ENCODE data around the gene LGR6. TPM values are rescaled to one million over a fixed set of nuclear protein-coding genes. Genes with fewer than 3 reads are reported as not detected.
"Not testable (repeated sequence)": the region's sequence is repeated elsewhere in the genome, so short reads cannot be mapped to it uniquely, and the experiment has no call there.

LGR6 gene
- total RNA-seq, 2 experiments from 2014 or later, result 0.08 TPM; not detected in 1

GRCh38 chr1:202235856-202236837, 42.5 kb downstream of the LGR6 start:
- DNase-seq, result peak; percentile 70
- CTCF ChIA-PET, result interaction anchor here (1.5 to 2.2 kb wide), 2 partner anchors 10 to 16 kb away, joined by 3 to 12 read pairs; no protein-coding TSS in a partner anchor
- Mint-ChIP-seq H3K4me3 (no peak overlapping the region), H3K27ac (no peak overlapping the region), H3K4me1 (peaks cover 9% of the 10 kb centered on the region), H3K36me3 (ENCODE audit: low read depth) (no peaks in the 10 kb centered on the region), H3K9me3 (no peaks in the 10 kb centered on the region), H3K27me3 (peaks cover 33% of the 10 kb centered on the region)
- POLR2A ChIA-PET, result no interaction called here

GRCh38 chr1:202237052-202237451, 43.5 kb downstream of the LGR6 start:
- peaks cover 36% of the 10 kb centered on the region for H3K27me3 Mint-ChIP-seq
- H3K4me3 Mint-ChIP-seq, result no peak overlapping the region
- no peaks in the 10 kb centered on the region for H3K9me3 Mint-ChIP-seq
- ChIA-PET POLR2A (no interaction called here), CTCF (interaction anchor here (1.5 to 2.2 kb wide), 2 partner anchors 11 to 15 kb away, joined by 3 to 12 read pairs; no protein-coding TSS in a partner anchor)
- H3K4me1 Mint-ChIP-seq, result peaks cover 9% of the 10 kb centered on the region
- H3K27ac Mint-ChIP-seq, result no peak overlapping the region
- H3K36me3 Mint-ChIP-seq (ENCODE audit: low read depth), result no peaks in the 10 kb centered on the region
- DNase-seq, result peak; percentile 30

- H3K4me3 Mint-ChIP-seq, result no peak overlapping the region
- H3K36me3 Mint-ChIP-seq (ENCODE audit: low read depth), result no peaks in the 10 kb centered on the region
- POLR2A ChIA-PET, result no interaction called here
- peaks cover 4% of the 10 kb centered on the region for H3K4me1 Mint-ChIP-seq
- no peak overlapping the region for H3K27ac Mint-ChIP-seq
- H3K27me3 Mint-ChIP-seq, result peaks cover 29% of the 10 kb centered on the region
- CTCF ChIA-PET, result no interaction called here
- no peak for DNase-seq
- no peaks in the 10 kb centered on the region for H3K9me3 Mint-ChIP-seq
These were observed 45.3 kb downstream of the LGR6 start for GRCh38 chr1:202238914-202239313.

DNA sequence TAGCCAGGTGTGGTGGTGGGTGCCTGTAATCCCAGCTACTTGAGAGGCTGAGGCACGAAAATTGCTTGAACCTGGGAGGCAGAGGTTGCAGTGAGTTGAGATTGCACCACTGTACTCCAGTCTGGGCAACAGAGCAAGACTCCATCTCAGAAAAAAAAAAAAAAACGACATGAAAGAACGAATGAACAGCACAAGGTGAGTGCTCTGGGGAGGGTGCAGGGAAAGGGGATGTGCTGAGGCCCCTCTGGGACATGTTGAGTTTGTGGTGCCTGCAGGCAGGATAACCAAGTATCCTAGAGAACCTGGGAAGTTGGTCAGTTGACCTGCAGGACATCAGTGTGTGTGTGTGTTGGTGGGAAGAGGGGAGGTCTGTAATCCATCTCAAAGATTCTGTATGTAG, 46.6 kb downstream of the LGR6 start:
- H3K4me1 Mint-ChIP-seq; H3K4me3 Mint-ChIP-seq; POLR2A ChIA-PET; DNase-seq; H3K9me3 Mint-ChIP-seq; H3K27ac Mint-ChIP-seq; H3K36me3 Mint-ChIP-seq (ENCODE audit: low read depth): not testable (repeated sequence)
- CTCF ChIA-PET, result interaction anchor here (1.3 kb wide), 2 partner anchors 15 to 47 kb away, joined by 3 to 4 read pairs; partner anchors contain the start of gene LGR6
- H3K27me3 Mint-ChIP-seq, result peaks cover 23% of the 10 kb centered on the region

GRCh38 chr1:202240956-202241355, 47.4 kb downstream of the LGR6 start:
- Mint-ChIP-seq H3K27ac (no peak overlapping the region), H3K4me1 (peaks cover 2% of the 10 kb centered on the region), H3K36me3 (ENCODE audit: low read depth) (no peaks in the 10 kb centered on the region), H3K27me3 (peaks cover 23% of the 10 kb centered on the region), H3K9me3 (no peaks in the 10 kb centered on the region), H3K4me3 (no peak overlapping the region)
- DNase-seq, result no peak
- ChIA-PET CTCF (no interaction called here), POLR2A (no interaction called here)

- H3K4me1 Mint-ChIP-seq, result peaks cover under 1% of the 10 kb centered on the region
- H3K9me3 Mint-ChIP-seq, result no peaks in the 10 kb centered on the region
- no peak for DNase-seq
- H3K27ac Mint-ChIP-seq, result no peak overlapping the region
- no peaks in the 10 kb centered on the region for H3K36me3 Mint-ChIP-seq (ENCODE audit: low read depth)
- POLR2A ChIA-PET, result no interaction called here
- CTCF ChIA-PET, result no interaction called here
- H3K4me3 Mint-ChIP-seq, result no peak overlapping the region
- H3K27me3 Mint-ChIP-seq, result peaks cover 19% of the 10 kb centered on the region
These were observed 47.9 kb downstream of the LGR6 start for GRCh38 chr1:202241376-202242079.

DNA sequence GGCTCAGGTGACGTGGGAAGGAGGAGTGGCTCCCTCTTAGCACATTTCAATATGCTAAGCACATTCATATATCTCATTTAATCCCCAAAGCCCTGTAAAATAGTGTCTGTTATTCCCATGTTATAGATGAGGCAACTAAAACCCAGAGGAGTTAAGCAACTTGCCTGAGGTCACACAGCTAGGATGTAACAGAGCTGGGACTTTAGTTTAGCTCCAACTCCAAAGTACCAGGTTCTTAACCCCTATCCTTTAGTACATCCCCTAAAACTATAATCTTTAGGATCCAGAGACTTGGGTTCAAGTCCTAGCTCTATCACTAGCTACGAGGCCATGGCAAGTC, 48.5 kb downstream of the LGR6 start:
- Mint-ChIP-seq H3K27ac (no peak overlapping the region), H3K36me3 (ENCODE audit: low read depth) (no peaks in the 10 kb centered on the region), H3K9me3 (no peaks in the 10 kb centered on the region), H3K27me3 (peaks cover 16% of the 10 kb centered on the region), H3K4me3 (no peak overlapping the region), H3K4me1 (no peaks in the 10 kb centered on the region)
- DNase-seq, result no peak
- ChIA-PET POLR2A (no interaction called here), CTCF (no interaction called here)

- no peak for DNase-seq
- Mint-ChIP-seq H3K36me3 (ENCODE audit: low read depth) (no peaks in the 10 kb centered on the region), H3K27ac (no peak overlapping the region), H3K4me3 (no peak overlapping the region), H3K9me3 (no peaks in the 10 kb centered on the region), H3K4me1 (no peaks in the 10 kb centered on the region), H3K27me3 (peaks cover 11% of the 10 kb centered on the region)
- ChIA-PET CTCF (no interaction called here), POLR2A (no interaction called here)
These were observed 49.4 kb downstream of the LGR6 start for GRCh38 chr1:202243006-202243405.

DNA sequence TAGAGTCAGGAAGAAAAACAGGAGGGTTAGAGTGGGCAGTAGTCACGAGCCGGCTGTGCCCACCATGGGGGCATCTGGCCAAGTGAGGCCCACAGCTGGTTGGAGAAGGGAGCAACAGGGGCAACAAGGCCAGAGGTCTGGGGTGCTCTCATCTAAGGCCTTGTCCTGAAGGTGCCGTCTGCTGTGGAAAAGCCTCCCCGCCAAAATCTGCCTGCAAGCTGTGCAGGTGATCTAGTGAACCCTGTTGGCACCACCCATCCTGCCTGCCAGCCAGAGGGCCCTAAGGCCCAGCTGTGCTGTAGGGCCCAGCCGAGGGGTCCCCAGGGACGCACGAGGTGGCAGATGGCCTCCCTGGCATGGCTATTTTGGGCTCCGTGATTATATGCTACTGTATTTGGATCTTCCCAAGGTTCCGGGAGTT, 51.3 kb downstream of the LGR6 start:
- CTCF ChIA-PET, result interaction anchor here (0.9 to 1.2 kb wide), 2 partner anchors 40 to 52 kb away, joined by 3 to 4 read pairs; partner anchors contain the start of gene LGR6
- POLR2A ChIA-PET, result no interaction called here
- H3K36me3 Mint-ChIP-seq (ENCODE audit: low read depth), result no peaks in the 10 kb centered on the region
- no peak overlapping the region for H3K27ac Mint-ChIP-seq
- no peak for DNase-seq
- H3K4me3 Mint-ChIP-seq, result no peak overlapping the region
- H3K27me3 Mint-ChIP-seq, result peaks cover 13% of the 10 kb centered on the region
- H3K4me1 Mint-ChIP-seq, result no peaks in the 10 kb centered on the region
- H3K9me3 Mint-ChIP-seq, result no peaks in the 10 kb centered on the region

DNA sequence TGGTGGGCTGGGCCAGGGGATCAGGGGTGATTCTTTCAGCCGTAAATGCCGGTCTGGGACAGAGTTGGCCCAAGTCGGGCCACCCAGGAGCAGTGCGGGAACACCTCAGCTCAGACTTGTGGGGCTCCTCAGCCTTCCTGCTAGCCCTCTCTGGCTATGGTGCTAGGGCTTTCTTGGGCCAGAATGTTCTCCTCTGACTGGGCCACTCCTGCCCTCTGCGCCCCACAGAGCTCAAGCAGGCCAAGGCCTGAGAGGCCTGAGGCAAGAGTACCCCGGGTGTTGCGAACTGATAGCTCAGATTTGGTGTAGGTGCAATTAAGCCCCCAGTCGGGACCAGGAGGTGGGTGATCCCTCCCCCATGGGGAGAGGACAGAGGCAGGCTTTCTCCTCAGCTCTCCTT, 51.8 kb downstream of the LGR6 start:
- Mint-ChIP-seq H3K4me1 (no peaks in the 10 kb centered on the region), H3K4me3 (no peak overlapping the region), H3K27ac (no peak overlapping the region), H3K27me3 (peaks cover 13% of the 10 kb centered on the region), H3K36me3 (ENCODE audit: low read depth) (no peaks in the 10 kb centered on the region), H3K9me3 (no peaks in the 10 kb centered on the region)
- ChIA-PET POLR2A (no interaction called here), CTCF (interaction anchor here (1.2 kb wide), 1 partner anchor 52 kb away, joined by 4 read pairs; the partner anchor contains the start of gene LGR6)
- no peak for DNase-seq

DNA sequence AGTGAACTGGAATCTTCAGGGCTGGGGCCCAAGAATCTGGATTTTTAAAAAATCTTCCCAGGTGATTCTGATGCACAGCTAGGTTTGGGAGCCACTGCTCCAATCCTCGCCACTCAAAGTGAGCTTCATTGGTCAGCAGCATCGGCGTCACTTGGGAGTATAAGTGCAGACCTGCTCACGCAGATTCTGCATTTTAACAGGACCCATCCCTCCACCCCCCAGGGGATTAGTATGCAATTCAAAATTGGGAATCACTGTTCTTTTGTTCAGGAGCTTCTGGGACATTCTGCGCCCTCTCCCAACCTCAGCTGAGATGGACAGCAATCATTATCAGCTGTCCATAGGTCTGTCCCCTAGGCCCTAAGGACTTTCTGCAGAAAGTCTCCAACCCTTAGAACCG, 53.5 kb downstream of the LGR6 start:
- no peak overlapping the region for H3K27ac Mint-ChIP-seq
- no peaks in the 10 kb centered on the region for H3K4me1 Mint-ChIP-seq

GRCh38 chr1:202247837-202248795, 54.5 kb downstream of the LGR6 start:
- POLR2A ChIA-PET, result no interaction called here
- peaks cover 18% of the 10 kb centered on the region for H3K27me3 Mint-ChIP-seq

More for the DNA sequence above, 53.5 kb downstream of the LGR6 start:
- peaks cover 16% of the 10 kb centered on the region for H3K27me3 Mint-ChIP-seq
- no peak for DNase-seq
- H3K9me3 Mint-ChIP-seq, result no peaks in the 10 kb centered on the region
- CTCF ChIA-PET, result no interaction called here
- no peak overlapping the region for H3K4me3 Mint-ChIP-seq
- no peaks in the 10 kb centered on the region for H3K36me3 Mint-ChIP-seq (ENCODE audit: low read depth)
- POLR2A ChIA-PET, result no interaction called here

DNA sequence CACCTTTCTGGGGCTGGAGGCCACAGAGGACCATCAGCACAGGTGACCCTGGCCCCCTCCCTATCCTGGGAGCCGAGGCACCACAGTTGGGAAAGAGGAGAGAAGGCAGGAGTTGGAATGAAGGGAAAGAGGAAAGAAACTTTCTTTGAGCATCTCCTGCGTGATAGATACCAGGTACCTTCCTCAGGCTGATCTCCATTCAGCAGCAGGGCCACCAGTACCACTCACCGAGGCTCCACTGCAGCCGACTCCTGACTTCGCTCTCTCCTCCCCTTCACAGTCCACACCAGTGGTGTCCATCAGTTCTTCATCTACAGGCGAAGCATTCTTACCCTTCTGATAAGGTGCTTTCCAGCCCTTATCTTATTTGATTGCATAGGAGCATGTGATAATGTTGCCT, 55.3 kb downstream of the LGR6 start:
- CTCF ChIA-PET, result no interaction called here
- no peaks in the 10 kb centered on the region for H3K9me3 Mint-ChIP-seq
- no peaks in the 10 kb centered on the region for H3K4me1 Mint-ChIP-seq
- no peak for DNase-seq
- peaks cover 18% of the 10 kb centered on the region for H3K27me3 Mint-ChIP-seq
- POLR2A ChIA-PET, result no interaction called here
- H3K27ac Mint-ChIP-seq, result no peak overlapping the region
- no peaks in the 10 kb centered on the region for H3K36me3 Mint-ChIP-seq (ENCODE audit: low read depth)
- H3K4me3 Mint-ChIP-seq, result no peak overlapping the region

More at GRCh38 chr1:202247837-202248795, 54.5 kb downstream of the LGR6 start:
- H3K9me3 Mint-ChIP-seq, result no peaks in the 10 kb centered on the region
- no peak overlapping the region for H3K27ac Mint-ChIP-seq
- CTCF ChIA-PET, result no interaction called here
- H3K36me3 Mint-ChIP-seq (ENCODE audit: low read depth), result no peaks in the 10 kb centered on the region
- H3K4me3 Mint-ChIP-seq, result no peak overlapping the region
- DNase-seq, result no peak
- H3K4me1 Mint-ChIP-seq, result no peaks in the 10 kb centered on the region

Measured in activated CD4-positive, alpha-beta memory T cell treated with anti-CD3 and anti-CD28 coated beads, Interleukin-2, amount 10 ng/mL, durations not matched to agents 7 days and 5 days (primary cell).